Liver (tissue), 3 donors: ENCODE data around the gene HYAL1.

ENCODE experiments used
- ATF3 ChIP-seq: IDR thresholded peaks from 2 replicates; pipeline ENCODE4 v1.6.1; 2016; ENCODE audit warnings: antibody characterized with exemption
- MAX ChIP-seq: IDR thresholded peaks from 2 replicates; pipeline ENCODE4 v1.6.1; 2016; ENCODE audit warnings: antibody characterized with exemption
- YY1 ChIP-seq: IDR thresholded peaks from 2 replicates; pipeline ENCODE4 v1.6.1; 2016; ENCODE audit warnings: antibody characterized with exemption, mild to moderate bottlenecking
- TF ChIP-seq, protein P1 (sequence below): fragments of 150-350 bp; IDR thresholded peaks from 2 replicates; pipeline ENCODE4 v1.5.1; 2017; ENCODE audit warnings: improper control_type of control experiment, low read depth, low read length; ENCODE audit not compliant: missing input control
- TF ChIP-seq, protein P2 (sequence below): IDR thresholded peaks from 2 replicates; pipeline ENCODE4 v1.6.1; 2016; ENCODE audit warnings: antibody characterized with exemption, mild to moderate bottlenecking
- donor health status: healthy.
- donor health status: healthy.

GRCh38 chr3:50326182-50326541, 22.8 kb upstream of the HYAL1 start:
- TF ChIP-seq YY1: no peak
- TF ChIP-seq, protein P1, sequence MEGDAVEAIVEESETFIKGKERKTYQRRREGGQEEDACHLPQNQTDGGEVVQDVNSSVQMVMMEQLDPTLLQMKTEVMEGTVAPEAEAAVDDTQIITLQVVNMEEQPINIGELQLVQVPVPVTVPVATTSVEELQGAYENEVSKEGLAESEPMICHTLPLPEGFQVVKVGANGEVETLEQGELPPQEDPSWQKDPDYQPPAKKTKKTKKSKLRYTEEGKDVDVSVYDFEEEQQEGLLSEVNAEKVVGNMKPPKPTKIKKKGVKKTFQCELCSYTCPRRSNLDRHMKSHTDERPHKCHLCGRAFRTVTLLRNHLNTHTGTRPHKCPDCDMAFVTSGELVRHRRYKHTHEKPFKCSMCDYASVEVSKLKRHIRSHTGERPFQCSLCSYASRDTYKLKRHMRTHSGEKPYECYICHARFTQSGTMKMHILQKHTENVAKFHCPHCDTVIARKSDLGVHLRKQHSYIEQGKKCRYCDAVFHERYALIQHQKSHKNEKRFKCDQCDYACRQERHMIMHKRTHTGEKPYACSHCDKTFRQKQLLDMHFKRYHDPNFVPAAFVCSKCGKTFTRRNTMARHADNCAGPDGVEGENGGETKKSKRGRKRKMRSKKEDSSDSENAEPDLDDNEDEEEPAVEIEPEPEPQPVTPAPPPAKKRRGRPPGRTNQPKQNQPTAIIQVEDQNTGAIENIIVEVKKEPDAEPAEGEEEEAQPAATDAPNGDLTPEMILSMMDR: no peak
- TF ChIP-seq MAX: no peak
- no peak for TF ChIP-seq ATF3
- TF ChIP-seq, protein P2, sequence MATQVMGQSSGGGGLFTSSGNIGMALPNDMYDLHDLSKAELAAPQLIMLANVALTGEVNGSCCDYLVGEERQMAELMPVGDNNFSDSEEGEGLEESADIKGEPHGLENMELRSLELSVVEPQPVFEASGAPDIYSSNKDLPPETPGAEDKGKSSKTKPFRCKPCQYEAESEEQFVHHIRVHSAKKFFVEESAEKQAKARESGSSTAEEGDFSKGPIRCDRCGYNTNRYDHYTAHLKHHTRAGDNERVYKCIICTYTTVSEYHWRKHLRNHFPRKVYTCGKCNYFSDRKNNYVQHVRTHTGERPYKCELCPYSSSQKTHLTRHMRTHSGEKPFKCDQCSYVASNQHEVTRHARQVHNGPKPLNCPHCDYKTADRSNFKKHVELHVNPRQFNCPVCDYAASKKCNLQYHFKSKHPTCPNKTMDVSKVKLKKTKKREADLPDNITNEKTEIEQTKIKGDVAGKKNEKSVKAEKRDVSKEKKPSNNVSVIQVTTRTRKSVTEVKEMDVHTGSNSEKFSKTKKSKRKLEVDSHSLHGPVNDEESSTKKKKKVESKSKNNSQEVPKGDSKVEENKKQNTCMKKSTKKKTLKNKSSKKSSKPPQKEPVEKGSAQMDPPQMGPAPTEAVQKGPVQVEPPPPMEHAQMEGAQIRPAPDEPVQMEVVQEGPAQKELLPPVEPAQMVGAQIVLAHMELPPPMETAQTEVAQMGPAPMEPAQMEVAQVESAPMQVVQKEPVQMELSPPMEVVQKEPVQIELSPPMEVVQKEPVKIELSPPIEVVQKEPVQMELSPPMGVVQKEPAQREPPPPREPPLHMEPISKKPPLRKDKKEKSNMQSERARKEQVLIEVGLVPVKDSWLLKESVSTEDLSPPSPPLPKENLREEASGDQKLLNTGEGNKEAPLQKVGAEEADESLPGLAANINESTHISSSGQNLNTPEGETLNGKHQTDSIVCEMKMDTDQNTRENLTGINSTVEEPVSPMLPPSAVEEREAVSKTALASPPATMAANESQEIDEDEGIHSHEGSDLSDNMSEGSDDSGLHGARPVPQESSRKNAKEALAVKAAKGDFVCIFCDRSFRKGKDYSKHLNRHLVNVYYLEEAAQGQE: no peak
